Endodermal cell (in vitro differentiated cells): ENCODE results near the gene CELSR2. TPM values are rescaled to one million over a fixed set of nuclear protein-coding genes. Genes with fewer than 3 reads are reported as not detected.

Experiments used
- DNase-seq: peaks from one replicate; pipeline ENCODE4 v3.0.0-alpha.2; 2017
- H3K27ac ChIP-seq: 2 replicates; pipeline ENCODE4 v1.5.1; 2013; ENCODE audit warnings: mild to moderate bottlenecking, low read depth, low read length, moderate library complexity
- H3K27me3 ChIP-seq: 2 replicates; pipeline ENCODE4 v1.6.1; 2013; ENCODE audit warnings: mild to moderate bottlenecking, low read length, moderate library complexity; ENCODE audit not compliant: insufficient read depth, control insufficient read depth, poor library complexity, severe bottlenecking
- H3K36me3 ChIP-seq: 2 replicates; pipeline ENCODE4 v1.7.0; 2013; ENCODE audit warnings: mild to moderate bottlenecking, low read length, moderate library complexity; ENCODE audit not compliant: control insufficient read depth, insufficient read depth
- H3K4me1 ChIP-seq: one replicate; pipeline ENCODE4 v1.7.0; 2013; ENCODE audit warnings: low read length; ENCODE audit not compliant: control insufficient read depth, insufficient read depth
- H3K4me3 ChIP-seq: 2 replicates; pipeline ENCODE4 v1.5.1; 2013; ENCODE audit warnings: mild to moderate bottlenecking, low read length, moderate library complexity
- H3K9ac ChIP-seq: 2 replicates; pipeline ENCODE4 v1.6.1; 2013; ENCODE audit warnings: mild to moderate bottlenecking, low read length, moderate library complexity; ENCODE audit not compliant: poor library complexity, severe bottlenecking; ENCODE audit errors: extremely low read depth
- H3K9me3 ChIP-seq: 2 replicates; pipeline ENCODE4 v1.6.1; 2013; ENCODE audit warnings: mild to moderate bottlenecking, low read length, moderate library complexity; ENCODE audit not compliant: control insufficient read depth
- H3K27ac Mint-ChIP-seq: 2 replicates; pipeline ENCODE4 v1.8.0; 2020; ENCODE audit warnings: mixed read lengths
- H3K27me3 Mint-ChIP-seq: 2 replicates; pipeline ENCODE4 v1.8.0; 2021; ENCODE audit warnings: mild to moderate bottlenecking, mixed read lengths; ENCODE audit not compliant: insufficient read depth
- H3K36me3 Mint-ChIP-seq: 2 replicates; pipeline ENCODE4 v1.8.0; 2020; ENCODE audit warnings: low read depth, mixed read lengths
- H3K4me1 Mint-ChIP-seq: 2 replicates; pipeline ENCODE4 v1.8.0; 2020; ENCODE audit warnings: mixed read lengths
- H3K4me3 Mint-ChIP-seq: 2 replicates; pipeline ENCODE4 v1.8.0; 2020; ENCODE audit warnings: mild to moderate bottlenecking, moderate library complexity, mixed read lengths
- H3K9me3 Mint-ChIP-seq: 2 replicates; pipeline ENCODE4 v1.8.0; 2020; ENCODE audit warnings: mild to moderate bottlenecking, mixed read lengths
- WGBS, 2 experiments: methylation state at CpG; one replicate each; pipeline versions ENCODE4 v1.1.5 to v1.1.7; 2013; ENCODE audit warnings: missing lambda C conversion rate in 2 of 2, mixed read lengths in 1 of 2; ENCODE audit not compliant: insufficient coverage in 1 of 2, insufficient read length in 1 of 2; 5-methylcytosine and 5-hydroxymethylcytosine counted together
- long read RNA-seq, 4 experiments: library from polyadenylated mRNA in 2 of 4; library from RNA in 1 of 4; library from capped mRNA in 1 of 4; stranded (forward) in 3 of 4; unstranded in 1 of 4; transcript quantifications; one replicate each; pipeline ENCODE4 v2.0.0, GENCODE V29; 2020 to 2021; ENCODE audit warnings: inconsistent platforms in 1 of 4
- polyA plus RNA-seq, 2 experiments: library from polyadenylated mRNA; stranded (reverse); fragments of 50-300 nt; gene quantifications; one replicate each; pipeline ENCODE4 v1.2.3, GENCODE V29; 2013
- total RNA-seq, 2 donors: library from RNA; stranded (reverse); fragmentation: NEBNext Ultra II Directional in 1 of 2; extraction: Animal tissue kit (Norgen Biotek cat#: 25700) in 1 of 2; gene quantifications; 2 replicates in 1 of 2; 3 replicates in 1 of 2; pipeline ENCODE4 v1.2.1, GENCODE V29; 2021
- TF ChIP-seq, protein P1 (sequence below): fragments of 200-600 bp; sonication (generic); conservative IDR thresholded peaks from 2 replicates; pipeline ENCODE4 v1.5.0; 2021; ENCODE audit warnings: antibody characterized with exemption, mild to moderate bottlenecking

Gene CELSR2, protein sequence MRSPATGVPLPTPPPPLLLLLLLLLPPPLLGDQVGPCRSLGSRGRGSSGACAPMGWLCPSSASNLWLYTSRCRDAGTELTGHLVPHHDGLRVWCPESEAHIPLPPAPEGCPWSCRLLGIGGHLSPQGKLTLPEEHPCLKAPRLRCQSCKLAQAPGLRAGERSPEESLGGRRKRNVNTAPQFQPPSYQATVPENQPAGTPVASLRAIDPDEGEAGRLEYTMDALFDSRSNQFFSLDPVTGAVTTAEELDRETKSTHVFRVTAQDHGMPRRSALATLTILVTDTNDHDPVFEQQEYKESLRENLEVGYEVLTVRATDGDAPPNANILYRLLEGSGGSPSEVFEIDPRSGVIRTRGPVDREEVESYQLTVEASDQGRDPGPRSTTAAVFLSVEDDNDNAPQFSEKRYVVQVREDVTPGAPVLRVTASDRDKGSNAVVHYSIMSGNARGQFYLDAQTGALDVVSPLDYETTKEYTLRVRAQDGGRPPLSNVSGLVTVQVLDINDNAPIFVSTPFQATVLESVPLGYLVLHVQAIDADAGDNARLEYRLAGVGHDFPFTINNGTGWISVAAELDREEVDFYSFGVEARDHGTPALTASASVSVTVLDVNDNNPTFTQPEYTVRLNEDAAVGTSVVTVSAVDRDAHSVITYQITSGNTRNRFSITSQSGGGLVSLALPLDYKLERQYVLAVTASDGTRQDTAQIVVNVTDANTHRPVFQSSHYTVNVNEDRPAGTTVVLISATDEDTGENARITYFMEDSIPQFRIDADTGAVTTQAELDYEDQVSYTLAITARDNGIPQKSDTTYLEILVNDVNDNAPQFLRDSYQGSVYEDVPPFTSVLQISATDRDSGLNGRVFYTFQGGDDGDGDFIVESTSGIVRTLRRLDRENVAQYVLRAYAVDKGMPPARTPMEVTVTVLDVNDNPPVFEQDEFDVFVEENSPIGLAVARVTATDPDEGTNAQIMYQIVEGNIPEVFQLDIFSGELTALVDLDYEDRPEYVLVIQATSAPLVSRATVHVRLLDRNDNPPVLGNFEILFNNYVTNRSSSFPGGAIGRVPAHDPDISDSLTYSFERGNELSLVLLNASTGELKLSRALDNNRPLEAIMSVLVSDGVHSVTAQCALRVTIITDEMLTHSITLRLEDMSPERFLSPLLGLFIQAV (N-terminal part only)
- 10 to 100 TPM; 16.1 to 20.2 TPM for total RNA-seq
- polyA plus RNA-seq (2013, experiment 1 of 2), result 72.5 TPM
- 63.1 TPM for polyA plus RNA-seq (2013, experiment 2 of 2)
- long read RNA-seq, experiment 1, partial matches to known transcripts, result 2 of 5 reads
- long read RNA-seq, experiment 1, other reads (novel, unspliced or antisense), result 3 of 5 reads
- long read RNA-seq, experiment 2, partial matches to known transcripts, result 15 of 17 reads
- long read RNA-seq, experiment 2, other reads (novel, unspliced or antisense), result 2 of 17 reads
- long read RNA-seq, experiment 3, partial matches to known transcripts, result 10 of 13 reads
- long read RNA-seq, experiment 3, other reads (novel, unspliced or antisense), result 3 of 13 reads
- long read RNA-seq, experiment 4, result 0 reads

GRCh38 chr1:109248797-109249629, at the start of gene CELSR2:
CELSR2 (plus strand) TSS chr1:109249539; CDS start chr1:109250080, 541 bp downstream.
- peak; percentile 91 for DNase-seq
- Mint-ChIP-seq H3K4me1 (peaks cover 8% of the 10 kb centered on the region), H3K36me3 (no peaks in the 10 kb centered on the region), H3K27me3 (peaks cover 42% of the 10 kb centered on the region), H3K27ac (no peak within 1 kb of the TSS), H3K4me3 (peak within 1 kb of the TSS; percentile 54), H3K9me3 (no peaks in the 10 kb centered on the region)
- Histone ChIP-seq H3K4me1 (peaks cover 6% of the 10 kb centered on the region), H3K27ac (peak within 1 kb of the TSS; percentile 32), H3K27me3 (peaks cover 24% of the 10 kb centered on the region), H3K9me3 (no peaks in the 10 kb centered on the region), H3K36me3 (no peaks in the 10 kb centered on the region), H3K9ac (no peak within 1 kb of the TSS), H3K4me3 (peak within 1 kb of the TSS; percentile 65)
- 13 to 24% methylated on average over 10 to 49 of the region's 49 CpGs for WGBS, 2 experiments
- TF ChIP-seq, protein P1, sequence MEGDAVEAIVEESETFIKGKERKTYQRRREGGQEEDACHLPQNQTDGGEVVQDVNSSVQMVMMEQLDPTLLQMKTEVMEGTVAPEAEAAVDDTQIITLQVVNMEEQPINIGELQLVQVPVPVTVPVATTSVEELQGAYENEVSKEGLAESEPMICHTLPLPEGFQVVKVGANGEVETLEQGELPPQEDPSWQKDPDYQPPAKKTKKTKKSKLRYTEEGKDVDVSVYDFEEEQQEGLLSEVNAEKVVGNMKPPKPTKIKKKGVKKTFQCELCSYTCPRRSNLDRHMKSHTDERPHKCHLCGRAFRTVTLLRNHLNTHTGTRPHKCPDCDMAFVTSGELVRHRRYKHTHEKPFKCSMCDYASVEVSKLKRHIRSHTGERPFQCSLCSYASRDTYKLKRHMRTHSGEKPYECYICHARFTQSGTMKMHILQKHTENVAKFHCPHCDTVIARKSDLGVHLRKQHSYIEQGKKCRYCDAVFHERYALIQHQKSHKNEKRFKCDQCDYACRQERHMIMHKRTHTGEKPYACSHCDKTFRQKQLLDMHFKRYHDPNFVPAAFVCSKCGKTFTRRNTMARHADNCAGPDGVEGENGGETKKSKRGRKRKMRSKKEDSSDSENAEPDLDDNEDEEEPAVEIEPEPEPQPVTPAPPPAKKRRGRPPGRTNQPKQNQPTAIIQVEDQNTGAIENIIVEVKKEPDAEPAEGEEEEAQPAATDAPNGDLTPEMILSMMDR, result peak; percentile 50

- no peak overlapping the region for H3K27ac Mint-ChIP-seq
- Histone ChIP-seq H3K27ac (no peak overlapping the region), H3K4me1 (no peaks in the 10 kb centered on the region), H3K9me3 (no peaks in the 10 kb centered on the region), H3K9ac (no peak overlapping the region), H3K4me3 (no peak overlapping the region), H3K36me3 (no peaks in the 10 kb centered on the region), H3K27me3 (no peaks in the 10 kb centered on the region)
- TF ChIP-seq, protein P1, result no peak
- peaks cover 3% of the 10 kb centered on the region for H3K27me3 Mint-ChIP-seq
- H3K36me3 Mint-ChIP-seq, result no peaks in the 10 kb centered on the region
- 79% methylated on average over 9 to 10 of the region's 10 CpGs for WGBS, 2 experiments
- no peaks in the 10 kb centered on the region for H3K4me1 Mint-ChIP-seq
- DNase-seq, result no peak
- H3K4me3 Mint-ChIP-seq, result no peak overlapping the region
- no peaks in the 10 kb centered on the region for H3K9me3 Mint-ChIP-seq
Measured at GRCh38 chr1:109199710-109200109, 49.6 kb upstream of the CELSR2 start.
